OCI-LY3 (cell line): ENCODE data around the gene MYO7A.

ENCODE experiments used
- CTCF ChIP-seq: fragments of 200-600, 300-600 bp; sonication (generic); IDR thresholded peaks from 2 replicates; pipeline ENCODE4 v1.5.1; 2014; ENCODE audit warnings: antibody characterized with exemption, low read length, low read depth
- EZH2phosphoT487 ChIP-seq: fragments of 200-600 bp; shearing (Covaris generic); IDR thresholded peaks from 2 replicates; pipeline ENCODE4 v1.6.1; 2018; ENCODE audit warnings: antibody characterized with exemption, mixed run types, low read depth

GRCh38 chr11:77231800-77232199 lies 103.8 kb downstream of the MYO7A start:
- no peak for TF ChIP-seq CTCF
- no peak for TF ChIP-seq EZH2phosphoT487
